HG02981 (cell line): ENCODE results near the gene NOCT.
"Not testable (repeated sequence)": the region's sequence is repeated elsewhere in the genome, so short reads cannot be mapped to it uniquely, and the experiment has no call there.

Experiments used
- ATAC-seq: cut with Tn5 transposase; IDR thresholded peaks from one replicate; pipeline ENCODE4 v1.9.1; 2021; ENCODE audit warnings: mild to moderate bottlenecking, moderate library complexity; ENCODE audit not compliant: unreplicated experiment

The NOCT gene

GRCh38 chr4:139008278-139008677 lies 7.3 kb upstream of the NOCT start:
- ATAC-seq, result not testable (repeated sequence)

DNA sequence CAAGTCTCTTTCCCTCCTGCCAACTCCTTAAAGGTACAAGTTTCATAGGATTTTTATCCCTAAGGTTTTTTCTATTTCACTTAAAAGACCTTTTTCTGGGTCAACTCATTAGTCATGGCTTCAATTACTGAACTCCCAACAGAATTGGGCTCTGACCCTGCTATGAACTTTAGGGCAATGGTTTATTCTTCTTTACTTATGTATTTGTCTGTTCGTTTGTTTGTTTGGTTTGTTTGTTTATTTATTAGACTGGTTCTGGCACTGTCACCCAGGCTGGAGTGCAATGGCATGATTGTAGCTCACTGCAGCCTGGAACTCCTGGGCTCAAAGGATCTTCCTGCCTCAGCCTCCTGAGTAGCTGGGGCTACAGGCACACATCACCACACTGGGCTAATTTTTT lies 5.9 kb upstream of the NOCT start:
- no peak for ATAC-seq

DNA sequence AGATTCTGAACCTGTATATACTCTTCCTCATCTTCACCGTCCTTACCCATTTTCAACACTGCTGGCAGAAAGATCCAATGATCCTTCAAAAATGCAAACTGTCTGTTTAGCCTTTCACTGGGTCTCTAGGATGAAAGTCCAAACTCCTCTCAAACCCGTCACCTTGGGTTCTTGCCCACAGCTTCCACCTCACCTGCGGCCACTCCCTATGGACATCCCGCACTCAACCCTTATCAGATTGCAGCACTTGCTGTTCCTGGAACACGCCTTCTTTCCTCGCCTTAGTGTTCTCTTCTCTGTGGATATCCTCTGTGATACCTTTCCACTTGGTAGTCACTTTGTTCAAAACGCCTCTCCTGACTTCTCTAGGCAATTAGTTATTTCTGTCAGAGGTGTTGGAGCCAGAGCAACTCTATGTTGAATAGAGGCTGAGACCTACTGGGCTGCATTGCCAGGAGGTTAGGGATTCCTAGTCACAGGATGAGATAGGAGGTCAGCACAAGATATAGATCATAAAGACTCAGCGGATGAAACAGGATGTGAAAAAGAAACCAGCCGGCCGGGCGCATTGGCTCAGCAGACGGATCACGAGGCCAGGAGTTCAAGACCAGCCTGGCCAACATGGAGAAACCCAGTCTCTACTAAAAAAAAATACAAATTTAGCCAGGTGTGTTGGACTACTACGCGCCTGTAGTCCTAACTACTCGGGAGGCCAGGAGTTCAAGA lies 4.2 kb upstream of the NOCT start:
- ATAC-seq, result no peak

GRCh38 chr4:139014371-139015268 lies 961 bp upstream of the NOCT start:
- peak; percentile 7 for ATAC-seq

DNA sequence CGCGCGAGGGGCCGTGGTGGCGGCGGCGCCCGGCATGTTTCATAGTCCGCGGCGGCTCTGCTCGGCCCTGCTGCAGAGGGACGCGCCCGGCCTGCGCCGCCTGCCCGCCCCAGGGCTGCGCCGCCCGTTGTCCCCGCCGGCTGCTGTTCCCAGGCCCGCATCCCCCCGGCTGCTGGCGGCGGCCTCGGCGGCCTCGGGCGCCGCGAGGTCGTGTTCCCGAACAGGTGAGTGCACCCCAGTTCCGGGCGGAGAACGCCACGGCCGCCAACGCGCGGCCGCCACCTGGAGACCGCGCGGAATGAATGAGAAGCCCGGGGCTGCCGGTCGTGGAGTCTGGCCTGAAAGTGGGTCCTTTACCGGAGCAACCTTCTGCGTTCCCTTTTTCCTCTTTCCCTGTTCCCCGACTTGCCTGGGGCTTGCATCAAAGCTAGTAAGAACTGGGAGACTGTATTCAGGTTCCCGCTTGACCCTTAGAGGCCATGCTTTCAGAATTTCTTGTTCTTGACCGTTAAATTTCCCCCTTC lies 429 bp downstream of the NOCT start:
- peak; percentile 29 for ATAC-seq

GRCh38 chr4:139017861-139018260 lies 2.3 kb downstream of the NOCT start:
- ATAC-seq, result no peak

DNA sequence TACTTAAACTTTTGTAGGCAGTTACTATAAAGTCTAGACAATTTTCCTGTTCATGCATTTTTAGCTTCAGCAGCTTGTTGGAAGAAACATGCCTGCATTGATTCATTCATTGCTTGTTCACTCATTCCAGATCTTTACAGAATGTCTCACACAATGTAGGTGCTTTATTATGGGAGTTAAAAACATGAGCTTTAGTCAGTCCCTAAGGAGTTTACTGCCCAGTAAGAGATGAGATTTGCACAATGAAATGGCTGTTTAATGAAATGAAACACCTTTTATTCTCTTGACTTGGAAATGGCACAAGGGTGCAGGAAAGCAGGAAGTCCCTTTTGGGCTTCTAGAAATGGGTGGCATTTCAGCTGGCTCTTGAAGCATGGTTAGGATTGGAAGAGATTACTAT lies 2.9 kb downstream of the NOCT start:
- no peak for ATAC-seq

DNA sequence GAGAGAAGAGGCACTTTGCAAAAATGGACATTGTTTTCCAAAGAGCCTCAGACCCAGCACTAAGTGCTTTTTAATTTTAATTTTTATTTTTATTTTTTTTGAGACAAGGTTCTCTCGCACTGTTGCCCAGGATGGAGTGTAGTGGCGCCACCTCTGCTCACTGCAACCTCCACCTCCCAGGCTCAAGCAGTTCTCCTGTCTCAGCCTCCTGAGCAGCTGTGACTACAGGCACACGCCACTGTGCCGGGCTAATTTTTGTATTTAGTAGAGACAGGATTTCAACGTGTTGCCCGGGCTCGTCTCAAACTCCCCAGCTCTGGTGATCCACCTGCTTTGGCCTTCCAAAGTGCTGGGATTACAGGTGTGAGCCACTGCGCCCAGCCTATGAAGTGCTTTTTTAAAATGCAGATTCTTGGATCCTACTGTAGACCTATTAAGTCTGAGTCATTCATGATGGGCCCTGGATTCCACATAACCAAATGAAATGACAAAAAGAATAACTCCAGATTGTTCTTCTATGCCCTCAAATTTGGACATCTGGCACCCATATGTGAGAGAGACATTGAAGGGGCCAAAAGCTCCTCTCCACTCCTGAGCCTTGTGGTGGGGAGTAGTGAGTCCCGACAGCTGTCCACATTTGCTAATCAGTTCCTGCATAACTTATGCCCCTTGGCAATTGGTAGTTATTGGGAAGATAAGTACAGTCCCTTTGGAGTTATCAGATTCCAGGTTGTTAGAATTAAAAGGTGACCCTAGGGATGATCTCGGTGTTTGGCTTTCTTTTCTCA lies 3.6 kb downstream of the NOCT start:
- ATAC-seq, result no peak

DNA sequence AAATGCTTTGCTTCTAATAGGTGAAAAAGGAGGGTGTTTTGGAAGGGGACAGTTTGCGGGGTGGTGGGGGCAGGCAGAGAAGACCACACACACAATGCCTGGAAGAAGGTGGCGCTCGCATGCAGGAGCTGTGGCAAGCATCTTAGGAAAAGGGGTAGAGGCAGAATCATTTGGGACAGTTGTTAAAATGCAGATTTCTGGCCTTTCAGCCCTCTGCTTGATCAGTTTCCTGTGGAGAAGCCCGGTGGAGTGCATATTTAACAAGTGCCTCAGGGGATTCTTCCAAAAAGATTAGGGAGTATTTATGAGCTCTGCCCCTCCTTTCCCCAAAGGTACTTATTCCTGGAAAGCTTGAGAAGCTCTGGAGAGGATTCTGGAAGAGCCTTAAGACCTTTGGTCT lies 4.8 kb downstream of the NOCT start:
- no peak for ATAC-seq

DNA sequence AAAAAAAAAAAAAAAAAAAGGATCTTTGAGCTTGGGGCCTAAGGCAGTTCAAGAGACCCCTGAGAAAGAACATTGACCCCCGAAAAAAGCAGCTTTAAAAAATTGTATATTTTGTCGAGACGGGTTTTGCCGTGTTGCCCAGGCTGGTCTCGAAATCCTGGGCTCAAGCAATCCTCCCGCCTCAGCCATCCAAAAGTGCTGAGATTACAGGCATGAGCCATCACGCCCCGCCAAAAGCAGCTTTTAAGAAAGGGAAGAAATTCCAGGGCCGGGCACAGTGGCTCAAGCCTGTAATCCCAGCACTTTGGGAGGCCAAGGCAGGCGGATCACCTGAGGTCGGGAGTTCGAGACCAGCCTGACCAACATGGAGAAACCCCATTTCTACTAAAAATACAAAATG lies 5.5 kb downstream of the NOCT start:
- not testable (repeated sequence) for ATAC-seq

DNA sequence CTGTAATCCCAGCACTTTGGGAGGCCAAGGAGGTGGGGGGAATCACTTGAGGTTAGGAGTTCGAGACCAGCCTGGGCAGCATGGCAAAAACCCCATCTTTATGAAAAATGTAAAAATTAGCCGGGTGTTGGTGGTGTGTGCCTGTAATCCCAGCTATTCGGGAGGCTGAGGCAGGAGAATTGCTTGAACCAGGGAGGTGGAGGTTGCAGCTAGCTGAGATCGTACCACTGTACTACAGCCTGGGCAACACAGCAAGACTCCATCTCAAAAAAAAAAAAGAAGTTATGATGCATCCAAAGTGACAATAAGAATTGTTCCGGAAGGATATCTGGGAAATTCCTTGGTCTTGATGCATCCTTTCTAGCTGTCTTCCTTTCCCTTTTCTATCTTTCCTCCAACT lies 7.3 kb downstream of the NOCT start:
- ATAC-seq, result no peak

GRCh38 chr4:139024686-139025085 lies 9.1 kb downstream of the NOCT start:
- no peak for ATAC-seq

- ATAC-seq, result no peak
Measured at GRCh38 chr4:139025841-139026240, 10.3 kb downstream of the NOCT start.

- no peak for ATAC-seq
Measured at GRCh38 chr4:139027776-139028175, 12.2 kb downstream of the NOCT start.

DNA sequence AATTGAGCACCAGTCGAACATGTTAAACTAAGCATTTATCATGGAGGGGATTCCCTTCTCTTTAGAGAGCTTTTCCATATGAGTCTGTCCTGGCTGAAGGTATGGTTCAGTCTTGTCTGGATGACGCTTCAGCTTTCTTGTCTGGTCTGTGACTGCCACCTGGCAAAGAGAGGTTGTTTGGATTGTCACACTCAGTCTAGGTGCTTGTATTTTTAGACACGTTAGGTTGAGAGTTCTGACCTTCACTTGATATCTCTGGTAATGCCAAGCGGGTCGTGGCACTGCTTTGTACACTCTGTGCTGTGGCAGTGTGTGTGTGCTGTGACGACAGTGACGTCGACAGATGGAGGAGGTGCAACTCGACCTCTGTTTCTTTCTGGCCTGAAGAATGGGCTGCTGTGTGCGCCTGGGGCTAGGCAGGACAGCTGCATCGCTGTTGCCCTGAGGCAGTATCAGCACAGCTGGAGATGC lies 12.6 kb downstream of the NOCT start:
- no peak for ATAC-seq

- not testable (repeated sequence) for ATAC-seq
Measured at GRCh38 chr4:139029866-139030363, 14.3 kb downstream of the NOCT start.

- peak; percentile 88 for ATAC-seq
Measured at GRCh38 chr4:139030614-139031235, 15.1 kb downstream of the NOCT start.

DNA sequence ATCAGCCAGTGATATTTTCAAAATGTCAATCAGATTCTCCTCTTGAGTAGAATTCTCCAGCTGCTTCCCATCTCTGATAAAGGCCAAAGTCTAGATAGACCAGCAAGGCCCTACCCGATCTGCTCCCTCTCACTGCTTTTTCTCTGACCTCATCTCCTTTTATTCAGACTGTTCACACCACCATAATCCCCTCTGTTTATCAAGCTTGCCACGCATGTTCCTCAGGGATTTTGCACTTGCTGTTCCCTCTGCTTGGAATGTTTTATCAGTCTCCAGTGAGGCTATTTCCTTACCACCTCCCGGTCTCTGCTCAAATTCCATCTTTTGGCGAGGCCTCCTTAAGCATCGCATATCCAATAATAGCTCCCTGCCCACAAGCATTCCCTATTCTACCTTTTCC lies 20.1 kb downstream of the NOCT start:
- no peak for ATAC-seq

- ATAC-seq, result no peak
Measured at GRCh38 chr4:139036885-139037284, 21.3 kb downstream of the NOCT start.

DNA sequence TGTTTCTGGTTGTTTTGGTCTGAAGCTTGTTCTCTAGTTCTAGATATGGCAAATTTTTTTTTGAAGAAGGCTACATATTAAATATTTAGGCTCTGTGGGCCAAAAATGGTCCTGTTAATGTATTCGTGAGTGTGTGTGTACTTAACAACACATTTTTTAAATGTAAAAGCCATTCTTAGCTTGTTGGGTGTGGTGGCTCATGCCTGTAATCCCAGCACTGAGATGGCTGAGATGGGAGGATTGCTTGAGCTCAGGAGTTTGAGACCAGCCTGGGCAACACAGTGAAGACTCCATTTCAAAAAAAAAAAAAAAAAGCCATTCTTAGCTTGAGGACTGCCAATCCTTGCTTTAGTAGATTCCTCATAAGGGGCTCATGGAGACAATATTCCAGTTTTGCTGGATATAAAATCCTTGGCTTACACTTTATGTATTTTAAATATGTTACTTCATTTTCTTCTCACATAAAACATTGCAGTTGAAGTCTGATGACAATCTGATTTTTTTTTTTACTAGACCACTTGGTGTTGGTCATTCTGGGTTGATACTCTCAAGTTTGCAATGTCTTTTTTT lies 23.4 kb downstream of the NOCT start:
- ATAC-seq, result no peak
